Lower leg skin (tissue), 4 donors: ENCODE measurements around the gene ABHD11. TPM values are rescaled to one million over a fixed set of nuclear protein-coding genes. Genes with fewer than 3 reads are reported as not detected.
"Not testable (repeated sequence)": the region's sequence is repeated elsewhere in the genome, so short reads cannot be mapped to it uniquely, and the experiment has no call there.

Experiments
- DNase-seq, 2 donors: peaks; one replicate each; pipeline ENCODE4 v3.0.0-alpha.2; 2019; ENCODE audit warnings: low spot score in 2 of 2
- H3K4me3 ChIP-seq: fragments of 200-600 bp; sonication (generic); 2 replicates; pipeline ENCODE4 v1.5.1; 2017; ENCODE audit warnings: mild to moderate bottlenecking, low read depth; ENCODE audit not compliant: poor library complexity, severe bottlenecking
- CTCF ChIP-seq, 3 donors: fragments of 450-650 bp; IDR thresholded peaks; one replicate each; pipeline ENCODE4 v1.5.1; 2016; ENCODE audit warnings: antibody characterized with exemption in 3 of 3, mild to moderate bottlenecking in 3 of 3, moderate library complexity in 2 of 3
- POLR2A ChIP-seq, 2 donors: fragments of 450-650 bp; IDR thresholded peaks; one replicate each; pipeline ENCODE4 v1.6.1; 2016 to 2017; ENCODE audit warnings: antibody characterized with exemption in 2 of 2, mild to moderate bottlenecking in 1 of 2, moderate library complexity in 1 of 2
- WGBS, 2 donors: methylation state at CpG; one replicate each; pipeline ENCODE4 v1.1.5; 2018; 5-methylcytosine and 5-hydroxymethylcytosine counted together
- intact Hi-C: fragments of 100-400 bp; cut with DNase I; formaldehyde crosslinking; loops from one replicate; pipeline ENCODE4 v1.15.0; 2023; ENCODE audit warnings: low total_unique reads
- total RNA-seq, 4 donors: library from RNA; depleted of rRNA; stranded (reverse); fragments of >200 nt; gene quantifications; one replicate each; pipeline ENCODE4 v1.1.0, GENCODE V29; 2016

Gene ABHD11
- total RNA-seq, 4 donors from 2014 or later, result 24.9 to 29.0 (median 26.3) TPM

GRCh38 chr7:73727952-73728351 lies 10.7 kb downstream of the ABHD11 start:
- no peak overlapping the region for H3K4me3 ChIP-seq
- no peak for DNase-seq
- intact Hi-C loops, result loop anchor here (5.0 kb wide), 1 partner anchor 121 kb away; no protein-coding TSS in a partner anchor
- no peak for TF ChIP-seq CTCF (IDR thresholded peaks at IDR 0.05)
- no peak for TF ChIP-seq POLR2A (IDR thresholded peaks at IDR 0.05)
- 83 to 85% methylated on average over 3 of the region's 3 CpGs for WGBS, 2 donors

GRCh38 chr7:73726083-73726466 lies 12.5 kb downstream of the ABHD11 start:
- WGBS, 2 donors, result 54 to 69% methylated on average over 1 of the region's 1 CpG
- intact Hi-C loops, result loop anchor here (5.0 kb wide), 1 partner anchor 119 kb away; no protein-coding TSS in a partner anchor
- TF ChIP-seq CTCF (IDR thresholded peaks at IDR 0.05) (no peak), POLR2A (IDR thresholded peaks at IDR 0.05) (no peak)
- no peak overlapping the region for H3K4me3 ChIP-seq
- no peak for DNase-seq

GRCh38 chr7:73723813-73724212 lies 14.8 kb downstream of the ABHD11 start:
- no peak overlapping the region for H3K4me3 ChIP-seq
- no peak for DNase-seq
- WGBS, 2 donors, result 85 to 93% methylated on average over 3 of the region's 3 CpGs
- TF ChIP-seq POLR2A (IDR thresholded peaks at IDR 0.05) (no peak), CTCF (IDR thresholded peaks at IDR 0.05) (no peak)
- intact Hi-C loops, result no loop called here

- WGBS, 2 donors, result 81 to 84% methylated on average over 6 of the region's 6 CpGs
- TF ChIP-seq POLR2A (IDR thresholded peaks at IDR 0.05) (no peak), CTCF (IDR thresholded peaks at IDR 0.05) (no peak)
- intact Hi-C loops, result no loop called here
- no peak for DNase-seq
- H3K4me3 ChIP-seq, result no peak overlapping the region
Measured at GRCh38 chr7:73722785-73723184, 15.8 kb downstream of the ABHD11 start.

GRCh38 chr7:73722182-73722581 lies 16.4 kb downstream of the ABHD11 start:
- WGBS, 2 donors, result 65 to 70% methylated on average over 4 of the region's 4 CpGs
- intact Hi-C loops, H3K4me3 ChIP-seq, DNase-seq: not testable (repeated sequence)

- no peak for DNase-seq
- intact Hi-C loops, result no loop called here
- 29 to 66% methylated on average over 3 of the region's 3 CpGs for WGBS, 2 donors
- no peak for TF ChIP-seq POLR2A (IDR thresholded peaks at IDR 0.05)
- no peak for TF ChIP-seq CTCF (IDR thresholded peaks at IDR 0.05)
- H3K4me3 ChIP-seq, result no peak overlapping the region
Measured at GRCh38 chr7:73721377-73721817, 17.2 kb downstream of the ABHD11 start.

GRCh38 chr7:73720443-73720842 lies 18.2 kb downstream of the ABHD11 start:
- intact Hi-C loops, H3K4me3 ChIP-seq, DNase-seq: not testable (repeated sequence)
- WGBS, 2 donors, result 97 to 99% methylated on average over 9 of the region's 9 CpGs
